OCI-LY1 (cell line): ENCODE data around the gene AKT3.

Experiments used
- H2AFZ ChIP-seq: fragments of 200-600 bp; sonication (generic), shearing (Covaris generic); 2 replicates; pipeline ENCODE4 v1.6.0; 2014; ENCODE audit warnings: antibody characterized with exemption, mild to moderate bottlenecking, low read length
- H3F3A ChIP-seq: fragments of 200-600 bp; sonication (generic), shearing (Covaris generic); 2 replicates; pipeline ENCODE4 v1.6.0; 2014; ENCODE audit warnings: mild to moderate bottlenecking, antibody characterized with exemption, low read length, moderate library complexity; ENCODE audit not compliant: insufficient read depth
- H3K27ac ChIP-seq: fragments of 200-600 bp; sonication (generic); 2 replicates; pipeline ENCODE4 v1.5.1; 2014; ENCODE audit warnings: low read length, mixed run types, mild to moderate bottlenecking, low read depth; ENCODE audit not compliant: poor library complexity, severe bottlenecking
- H3K27me3 ChIP-seq: fragments of 200-600 bp; sonication (generic); 2 replicates; pipeline ENCODE4 v1.6.0; 2014; ENCODE audit warnings: antibody characterized with exemption, mild to moderate bottlenecking, low read length, moderate library complexity; ENCODE audit not compliant: insufficient read depth
- H3K36me3 ChIP-seq: fragments of 200-600 bp; sonication (generic); 2 replicates; pipeline ENCODE4 v1.6.1; 2014; ENCODE audit warnings: mild to moderate bottlenecking, antibody characterized with exemption, low read length, moderate library complexity, mixed read lengths; ENCODE audit not compliant: insufficient read depth
- H3K4me1 ChIP-seq: fragments of 200-600 bp; sonication (generic); 2 replicates; pipeline ENCODE4 v1.5.1; 2014; ENCODE audit warnings: mild to moderate bottlenecking, low read length, moderate library complexity; ENCODE audit not compliant: insufficient read depth, severe bottlenecking
- H3K4me2 ChIP-seq: fragments of 200-600 bp; sonication (generic), shearing (Covaris generic); 2 replicates; pipeline ENCODE4 v1.6.1; 2014; ENCODE audit warnings: low read length
- H3K4me3 ChIP-seq: fragments of 200-600 bp; sonication (generic); 2 replicates; pipeline ENCODE4 v1.5.1; 2014; ENCODE audit warnings: low read length, low read depth, mild to moderate bottlenecking, mixed read lengths; ENCODE audit not compliant: poor library complexity, severe bottlenecking
- H3K79me2 ChIP-seq: fragments of 200-600 bp; shearing (Covaris generic); 2 replicates; pipeline ENCODE4 v1.6.1; 2016; ENCODE audit warnings: mixed run types, low read length, mixed read lengths; ENCODE audit not compliant: insufficient read depth
- H3K9ac ChIP-seq: fragments of 200-600 bp; sonication (generic), shearing (Covaris generic); 2 replicates; pipeline ENCODE4 v1.6.1; 2014; ENCODE audit warnings: mild to moderate bottlenecking, low read length, mixed read lengths
- H3K9me2 ChIP-seq: fragments of 200-600 bp; sonication (generic), shearing (Covaris generic); 2 replicates; pipeline ENCODE4 v1.6.1; 2014; ENCODE audit warnings: low read depth, mild to moderate bottlenecking, low read length, mixed read lengths
- H3K9me3 ChIP-seq: fragments of 200-600 bp; shearing (Covaris generic); 2 replicates; pipeline ENCODE4 v1.6.1; 2014; ENCODE audit warnings: low read length, mixed read lengths
- H4K20me1 ChIP-seq: fragments of 200-600 bp; sonication (generic), shearing (Covaris generic); 2 replicates; pipeline ENCODE4 v1.6.0; 2016; ENCODE audit warnings: mild to moderate bottlenecking, low read length; ENCODE audit not compliant: insufficient read depth
- CTCF ChIP-seq: fragments of 200-600 bp; sonication (generic), shearing (Covaris generic); IDR thresholded peaks from 2 replicates; pipeline ENCODE4 v1.5.1; 2017; ENCODE audit warnings: mild to moderate bottlenecking, antibody characterized with exemption, low read length, moderate library complexity, mixed read lengths
- EZH2 ChIP-seq: fragments of 200-600 bp; sonication (generic), shearing (Covaris generic); IDR thresholded peaks from 2 replicates; pipeline ENCODE4 v1.8.0; 2017; ENCODE audit warnings: borderline replicate concordance, mixed run types, mild to moderate bottlenecking, antibody characterized with exemption, low read length, moderate library complexity, mixed read lengths

AKT3 gene

GRCh38 chr1:243549791-243550190 is 300.3 kb downstream of the AKT3 start:
- no peaks in the 10 kb centered on the region for H3K27me3 ChIP-seq
- H3K4me2 ChIP-seq: no peak overlapping the region
- H2AFZ ChIP-seq: no peak overlapping the region
- no peaks in the 10 kb centered on the region for H3K9me3 ChIP-seq
- no peaks in the 10 kb centered on the region for H3K4me1 ChIP-seq
- no peak overlapping the region for H3K4me3 ChIP-seq
- H3K9me2 ChIP-seq: no peaks in the 10 kb centered on the region
- H3K9ac ChIP-seq: no peak overlapping the region
- no peaks in the 10 kb centered on the region for H3F3A ChIP-seq
- no peak for TF ChIP-seq CTCF
- TF ChIP-seq EZH2: no peak
- H3K27ac ChIP-seq: no peak overlapping the region
- no peaks in the 10 kb centered on the region for H4K20me1 ChIP-seq
- no peaks in the 10 kb centered on the region for H3K36me3 ChIP-seq
- H3K79me2 ChIP-seq: no peaks in the 10 kb centered on the region

- no peak for TF ChIP-seq EZH2
- no peak for TF ChIP-seq CTCF
- H3F3A ChIP-seq: no peaks in the 10 kb centered on the region
- no peaks in the 10 kb centered on the region for H3K9me3 ChIP-seq
- no peak overlapping the region for H2AFZ ChIP-seq
- H3K9ac ChIP-seq: no peak overlapping the region
- H3K27me3 ChIP-seq: no peaks in the 10 kb centered on the region
- no peaks in the 10 kb centered on the region for H3K9me2 ChIP-seq
- H3K27ac ChIP-seq: no peak overlapping the region
- no peaks in the 10 kb centered on the region for H3K79me2 ChIP-seq
- no peaks in the 10 kb centered on the region for H3K36me3 ChIP-seq
- H4K20me1 ChIP-seq: no peaks in the 10 kb centered on the region
- H3K4me1 ChIP-seq: no peaks in the 10 kb centered on the region
- no peak overlapping the region for H3K4me2 ChIP-seq
- no peak overlapping the region for H3K4me3 ChIP-seq
Measured at GRCh38 chr1:243549108-243549507, 300.9 kb downstream of the AKT3 start.

- Histone ChIP-seq H3K79me2 (no peaks in the 10 kb centered on the region), H3K4me2 (no peak overlapping the region), H3K4me3 (no peak overlapping the region), H4K20me1 (no peaks in the 10 kb centered on the region), H3K36me3 (no peaks in the 10 kb centered on the region), H3K27me3 (no peaks in the 10 kb centered on the region), H2AFZ (no peak overlapping the region), H3F3A (no peaks in the 10 kb centered on the region), H3K9ac (no peak overlapping the region), H3K27ac (no peak overlapping the region), H3K9me2 (no peaks in the 10 kb centered on the region), H3K9me3 (no peaks in the 10 kb centered on the region), H3K4me1 (no peaks in the 10 kb centered on the region)
- TF ChIP-seq EZH2: no peak
- no peak for TF ChIP-seq CTCF
Measured at GRCh38 chr1:243548516-243548915, 301.5 kb downstream of the AKT3 start.
